IMR-90 (cell line): ENCODE measurements around the gene FAM177B. TPM values are rescaled to one million over a fixed set of nuclear protein-coding genes. Genes with fewer than 3 reads are reported as not detected.

Experiments used
- ATAC-seq: fragments of 200-7000 bp; cut with Tn5 transposase; 2 replicates; pipeline ENCODE4 v1.9.1; 2020; ENCODE audit warnings: low read depth, mild to moderate bottlenecking, moderate library complexity
- BruUV-seq: library from RNA; stranded (reverse); fragments of 400-500 nt; replicated peaks from 2 replicates; lab custom pipeline; 2021; lab: Mats Ljungman, UMichigan
- CTCF ChIA-PET: fragments of 300-600 bp; formaldehyde crosslinking; extraction: SDS; loops from one replicate; lab custom pipeline; 2021; ENCODE audit warnings: antibody characterized with exemption; lab: Yijun Ruan, JAX
- POLR2A ChIA-PET: fragments of 300-600 bp; sonication (Branson Sonifier 250); formaldehyde crosslinking; loops from one replicate; lab custom pipeline; 2022; ENCODE audit warnings: antibody characterized with exemption; ENCODE audit not compliant: unreplicated experiment; lab: Charles Lee
- DNase-seq: peaks from one replicate; pipeline ENCODE4 v3.0.0; 2013
- H2AFZ ChIP-seq: replicated peaks from 2 replicates; pipeline ENCODE3; 2013; ENCODE audit warnings: low read length, mild to moderate bottlenecking; ENCODE audit not compliant: poor library complexity
- H2AK5ac ChIP-seq: 2 replicates; pipeline ENCODE4 v1.6.1; 2013; ENCODE audit warnings: low read depth, low read length, inconsistent platforms
- H2AK9ac ChIP-seq: replicated peaks from 2 replicates; pipeline ENCODE3; 2013; ENCODE audit warnings: mild to moderate bottlenecking, low read depth, low read length, moderate library complexity; ENCODE audit not compliant: poor library complexity
- H2BK120ac ChIP-seq: 2 replicates; pipeline ENCODE4 v1.6.1; 2013; ENCODE audit warnings: low read depth, low read length, inconsistent platforms
- H2BK15ac ChIP-seq: 3 replicates; pipeline ENCODE4 v1.6.1; 2013; ENCODE audit warnings: low read depth, low read length, inconsistent platforms
- H2BK20ac ChIP-seq: 2 replicates; pipeline ENCODE4 v1.6.1; 2013; ENCODE audit warnings: low read depth, mild to moderate bottlenecking, inconsistent platforms, low read length, moderate library complexity
- H2BK5ac ChIP-seq: 2 replicates; pipeline ENCODE4 v1.6.1; 2013; ENCODE audit warnings: mild to moderate bottlenecking, low read depth, low read length, inconsistent platforms; ENCODE audit not compliant: poor library complexity, severe bottlenecking
- H3K14ac ChIP-seq: replicated peaks from 2 replicates; pipeline ENCODE4 v1.6.1; 2013; ENCODE audit warnings: low read depth, low read length, inconsistent platforms
- H3K18ac ChIP-seq: 2 replicates; pipeline ENCODE4 v1.6.1; 2013; ENCODE audit warnings: low read depth, low read length, control low read depth
- H3K23ac ChIP-seq: 2 replicates; pipeline ENCODE4 v1.6.1; 2013; ENCODE audit warnings: low read depth, low read length, inconsistent platforms
- H3K27ac ChIP-seq: 2 replicates; pipeline ENCODE4 v1.5.1; 2013; ENCODE audit warnings: mild to moderate bottlenecking, control low read depth, low read length; ENCODE audit not compliant: insufficient read depth
- H3K27me3 ChIP-seq: 2 replicates; pipeline ENCODE4 v1.6.1; 2013; ENCODE audit warnings: low read length; ENCODE audit not compliant: control insufficient read depth, insufficient read depth
- H3K36me3 ChIP-seq: 2 replicates; pipeline ENCODE4 v1.6.1; 2013; ENCODE audit warnings: low read length, mixed read lengths; ENCODE audit not compliant: control insufficient read depth, insufficient read depth
- H3K4ac ChIP-seq: 2 replicates; pipeline ENCODE4 v1.6.1; 2013; ENCODE audit warnings: low read depth, low read length, inconsistent platforms
- H3K4me1 ChIP-seq: 2 replicates; pipeline ENCODE4 v1.6.1; 2013; ENCODE audit warnings: low read length, mixed read lengths; ENCODE audit not compliant: control insufficient read depth, insufficient read depth
- H3K4me2 ChIP-seq: 2 replicates; pipeline ENCODE4 v1.6.1; 2013; ENCODE audit warnings: low read depth, mild to moderate bottlenecking, control low read depth, low read length, moderate library complexity
- H3K4me3 ChIP-seq: 2 replicates; pipeline ENCODE4 v1.5.1; 2013; ENCODE audit warnings: low read depth, mild to moderate bottlenecking, control low read depth, low read length, moderate library complexity; ENCODE audit not compliant: insufficient read depth
- H3K56ac ChIP-seq: 2 replicates; pipeline ENCODE4 v1.6.1; 2013; ENCODE audit warnings: low read length, inconsistent platforms; ENCODE audit not compliant: insufficient read depth; ENCODE audit errors: extremely low read depth
- H3K79me1 ChIP-seq, 2 experiments: 2 replicates each; pipeline ENCODE4 v1.6.1; 2013; ENCODE audit warnings: low read length in 2 of 2, inconsistent platforms in 1 of 2, low read depth in 1 of 2
- H3K9ac ChIP-seq: 2 replicates; pipeline ENCODE4 v1.6.1; 2013; ENCODE audit warnings: low read depth, low read length, control low read depth
- H3K9me1 ChIP-seq: 2 replicates; pipeline ENCODE4 v1.6.1; 2013; ENCODE audit warnings: low read length, inconsistent platforms; ENCODE audit not compliant: insufficient read depth
- H3K9me3 ChIP-seq: 2 replicates; pipeline ENCODE4 v1.6.1; 2013; ENCODE audit warnings: low read length; ENCODE audit not compliant: control insufficient read depth, insufficient read depth
- H4K20me1 ChIP-seq: 2 replicates; pipeline ENCODE4 v1.6.1; 2013; ENCODE audit warnings: low read length, inconsistent platforms; ENCODE audit not compliant: insufficient read depth
- H4K5ac ChIP-seq: 2 replicates; pipeline ENCODE4 v1.6.1; 2013; ENCODE audit warnings: mild to moderate bottlenecking, low read depth, low read length, control low read depth
- H4K8ac ChIP-seq, 2 experiments: 2 replicates each; pipeline ENCODE4 v1.6.1; 2013; ENCODE audit warnings: low read depth in 2 of 2, low read length in 2 of 2, control low read depth in 1 of 2, inconsistent platforms in 1 of 2
- H4K91ac ChIP-seq: 2 replicates; pipeline ENCODE4 v1.6.1; 2013; ENCODE audit warnings: low read depth, low read length, inconsistent platforms; ENCODE audit not compliant: insufficient read depth
- BHLHE40 ChIP-seq: fragments of 150-350 bp; IDR thresholded peaks from 2 replicates; pipeline ENCODE4 v1.6.1; 2016; ENCODE audit warnings: mild to moderate bottlenecking, low read depth, low read length
- CEBPB ChIP-seq: IDR thresholded peaks from 2 replicates; pipeline ENCODE4 v1.6.1; 2012; ENCODE audit warnings: low read depth, low read length, improper control_type of control experiment
- CTCF ChIP-seq: conservative IDR thresholded peaks from 2 replicates; pipeline ENCODE4 v1.5.1; 2012; ENCODE audit warnings: mild to moderate bottlenecking, low read depth, low read length, improper control_type of control experiment
- MAFK ChIP-seq: IDR thresholded peaks from 2 replicates; pipeline ENCODE4 v1.6.1; 2012; ENCODE audit warnings: low read depth, low read length, improper control_type of control experiment
- MXI1 ChIP-seq: IDR thresholded peaks from 2 replicates; pipeline ENCODE4 v1.6.1; 2012; ENCODE audit warnings: low read depth, mild to moderate bottlenecking, low read length, moderate library complexity, borderline replicate concordance
- NFE2L2 ChIP-seq: fragments of 150-350 bp; IDR thresholded peaks from 2 replicates; pipeline ENCODE4 v1.6.1; 2016; ENCODE audit warnings: low read depth, mild to moderate bottlenecking, low read length
- SMC3 ChIP-seq: fragments of 150-350 bp; IDR thresholded peaks from 2 replicates; pipeline ENCODE4 v1.6.1; 2016; ENCODE audit warnings: low read depth, mild to moderate bottlenecking, antibody characterized with exemption, low read length, moderate library complexity
- WGBS, 2 experiments: methylation state at CpG; one replicate each; pipeline versions ENCODE4 v1.1.5 to v1.1.7; 2013; ENCODE audit warnings: missing lambda C conversion rate in 2 of 2; ENCODE audit not compliant: insufficient read length in 1 of 2; ENCODE audit errors: extremely low coverage in 2 of 2; 5-methylcytosine and 5-hydroxymethylcytosine counted together
- dilution Hi-C: fragments of 300-500 bp; cut with HindIII; formaldehyde crosslinking; loops from one replicate; pipeline ENCODE4 v1.14.3; 2018; ENCODE audit warnings: low sequenced_read_pairs; ENCODE audit not compliant: unreplicated experiment
- in situ Hi-C: fragments of 300-500 bp; cut with MboI; formaldehyde crosslinking; loops from 3 replicates; pipeline ENCODE4 v1.14.3; 2019; ENCODE audit warnings: low sequenced_read_pairs, inconsistent platforms, mixed read lengths
- intact Hi-C: fragments of 100-400 bp; cut with micrococcal nuclease; formaldehyde crosslinking; loops from 2 replicates; pipeline ENCODE4 v1.10.0; 2022
- polyA plus RNA-seq, 3 experiments: library from polyadenylated mRNA; depleted of rRNA; stranded (reverse); fragments of >200 nt; gene quantifications; 2 replicates each; pipeline ENCODE4 v1.2.3, GENCODE V29; 2012; ENCODE audit warnings: low replicate concordance in 1 of 3
- total RNA-seq: library from RNA; depleted of rRNA; stranded (reverse); fragments of >200 nt; gene quantifications from 2 replicates; pipeline ENCODE4 v1.2.3, GENCODE V29; 2012; rRNA removed

The FAM177B gene
- total and polyA plus RNA-seq, 2 of the 4 experiments (the other 2 are of a cell fraction): not detected

GRCh38 chr1:222798975-222799374 is 62.0 kb downstream of the FAM177B start:
- no TSS peak for BruUV-seq
- no peaks in the 10 kb centered on the region for H3K9me3 ChIP-seq
- no peak overlapping the region for H2BK20ac ChIP-seq
- no peaks in the 10 kb centered on the region for H3K79me1 ChIP-seq
- H3K9me1 ChIP-seq: no peaks in the 10 kb centered on the region
- no peak overlapping the region for H2AFZ ChIP-seq
- no peak overlapping the region for H2AK9ac ChIP-seq
- H3K4me3 ChIP-seq: no peak overlapping the region
- no peak overlapping the region for H3K23ac ChIP-seq
- peaks cover 2% of the 10 kb centered on the region; the same call in 1 of the 2 replicates for H3K4me1 ChIP-seq
- no peak overlapping the region for H2BK5ac ChIP-seq
- no peak overlapping the region for H2AK5ac ChIP-seq
- in situ Hi-C loops: loop anchor here (10.0 kb wide), 1 partner anchor 896 kb away; no protein-coding TSS in a partner anchor
- no peak overlapping the region for H2BK15ac ChIP-seq
- 0 out of 2 replicates have a peak overlapping the region, but pooled peaks have one; percentile 15 for H4K91ac ChIP-seq
- no peak overlapping the region for H3K4me2 ChIP-seq
- CTCF ChIA-PET: interaction anchor here (0.8 kb wide), 1 partner anchor 22 kb away, joined by 3 read pairs; no protein-coding TSS in a partner anchor
- no peak overlapping the region for H3K18ac ChIP-seq
- intact Hi-C loops: loop anchor here (5.0 kb wide), 1 partner anchor 883 kb away; no protein-coding TSS in a partner anchor
- ATAC-seq (no peak), DNase-seq (no peak)
- no peak overlapping the region for H4K8ac ChIP-seq
- H2BK120ac ChIP-seq: no peak overlapping the region
- no peaks in the 10 kb centered on the region for H3K36me3 ChIP-seq
- H3K14ac ChIP-seq: no peak overlapping the region
- H4K20me1 ChIP-seq: no peaks in the 10 kb centered on the region
- POLR2A ChIA-PET: no interaction called here
- no peak overlapping the region for H3K9ac ChIP-seq
- no peak overlapping the region for H3K56ac ChIP-seq
- no peak overlapping the region for H3K4ac ChIP-seq
- dilution Hi-C loops: loop anchor here (25.0 kb wide), 1 partner anchor 288 kb away; no protein-coding TSS in a partner anchor
- no peak overlapping the region for H3K27ac ChIP-seq
- TF ChIP-seq CEBPB (no peak), SMC3 (no peak), CTCF (no peak), MAFK (no peak), BHLHE40 (no peak), MXI1 (no peak), NFE2L2 (no peak)
- peaks cover 4% of the 10 kb centered on the region for H3K27me3 ChIP-seq
- no peak overlapping the region for H4K5ac ChIP-seq
- no CpG with 5 or more reads among the region's 4 CpGs for WGBS, 2 experiments

Other genes starting within 250 kb of the FAM177B start
- gene HHIPL2, start 189.1 kb upstream of the FAM177B start, total RNA-seq: under 0.01 TPM in 1 of 2 replicates, not detected in the other
- 0.12 and 0.17 TPM in 2 replicates for gene HHIPL2, start 189.1 kb upstream of the FAM177B start, polyA plus RNA-seq (2012; rRNA removed)
- 5.4 and 10.0 TPM in 2 replicates for gene TAF1A, start 147.3 kb upstream of the FAM177B start, total RNA-seq
- 2.4 and 3.8 TPM in 2 replicates for gene TAF1A, start 147.3 kb upstream of the FAM177B start, polyA plus RNA-seq (2012; rRNA removed)
- 35.0 and 43.3 TPM in 2 replicates for gene MIA3, start 119.1 kb upstream of the FAM177B start, total RNA-seq
- gene MIA3, start 119.1 kb upstream of the FAM177B start, polyA plus RNA-seq (2012; rRNA removed): 45.4 and 54.2 TPM in 2 replicates
- 47.9 and 71.4 TPM in 2 replicates for gene AIDA, start 24.7 kb upstream of the FAM177B start, total RNA-seq
- 34.3 and 48.6 TPM in 2 replicates for gene AIDA, start 24.7 kb upstream of the FAM177B start, polyA plus RNA-seq (2012; rRNA removed)
- gene BROX, start 24.6 kb upstream of the FAM177B start, total RNA-seq: 43.4 and 63.9 TPM in 2 replicates
- 4.7 and 6.8 TPM in 2 replicates for gene BROX, start 24.6 kb upstream of the FAM177B start, polyA plus RNA-seq (2012; rRNA removed)
- 4.7 and 5.2 TPM in 2 replicates for gene DISP1, start 77.8 kb downstream of the FAM177B start, total RNA-seq
- 3.3 TPM in 2 replicates for gene DISP1, start 77.8 kb downstream of the FAM177B start, polyA plus RNA-seq (2012; rRNA removed)